Measurements from ENCODE around the gene TTC7B. TPM values are rescaled to one million over a fixed set of nuclear protein-coding genes. Genes with fewer than 3 reads are reported as not detected.
A peak's percentile ranks its signal among the peaks of the same experiment; 100 is the strongest.

Gene TTC7B
- total RNA-seq, 4 donors from 2014 or later = 0.18 to 53.6 (median 11.2) TPM

DNA sequence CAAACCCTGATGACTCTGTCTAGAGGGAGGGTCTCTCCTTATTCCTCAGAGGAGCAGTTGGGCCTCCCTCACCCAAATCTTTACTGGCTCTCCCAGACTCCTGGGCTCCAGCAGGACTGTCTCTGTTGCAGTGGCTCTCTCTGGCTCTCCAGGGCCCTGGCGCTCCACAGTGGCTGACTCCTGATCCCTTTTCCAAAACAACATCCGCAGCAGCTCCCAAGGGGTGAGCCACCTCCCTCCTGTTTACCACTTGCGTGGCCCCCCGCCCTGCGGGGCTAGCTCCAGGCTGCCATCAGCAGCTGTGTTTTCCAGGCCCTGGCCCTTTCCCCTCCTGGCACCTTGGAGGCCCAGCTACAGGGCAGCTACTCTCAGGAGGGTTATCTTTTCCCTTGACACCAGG lies 295.9 kb downstream of the TTC7B start:
- H3K4me1 ChIP-seq = peaks cover 0 to 62% (median 4%) of the 10 kb centered on the region in 4 donors
- H3K27me3 ChIP-seq = no peaks in the 10 kb centered on the region
- no peaks in the 10 kb centered on the region for H3K9me3 ChIP-seq
- H3K36me3 ChIP-seq = no peaks in the 10 kb centered on the region
- H3K4me3 ChIP-seq = no peak overlapping the region
- H3K27ac ChIP-seq = no peak overlapping the region
- peak in 1 of 3 donors; percentile 44 for DNase-seq
- TF ChIP-seq, protein P1, sequence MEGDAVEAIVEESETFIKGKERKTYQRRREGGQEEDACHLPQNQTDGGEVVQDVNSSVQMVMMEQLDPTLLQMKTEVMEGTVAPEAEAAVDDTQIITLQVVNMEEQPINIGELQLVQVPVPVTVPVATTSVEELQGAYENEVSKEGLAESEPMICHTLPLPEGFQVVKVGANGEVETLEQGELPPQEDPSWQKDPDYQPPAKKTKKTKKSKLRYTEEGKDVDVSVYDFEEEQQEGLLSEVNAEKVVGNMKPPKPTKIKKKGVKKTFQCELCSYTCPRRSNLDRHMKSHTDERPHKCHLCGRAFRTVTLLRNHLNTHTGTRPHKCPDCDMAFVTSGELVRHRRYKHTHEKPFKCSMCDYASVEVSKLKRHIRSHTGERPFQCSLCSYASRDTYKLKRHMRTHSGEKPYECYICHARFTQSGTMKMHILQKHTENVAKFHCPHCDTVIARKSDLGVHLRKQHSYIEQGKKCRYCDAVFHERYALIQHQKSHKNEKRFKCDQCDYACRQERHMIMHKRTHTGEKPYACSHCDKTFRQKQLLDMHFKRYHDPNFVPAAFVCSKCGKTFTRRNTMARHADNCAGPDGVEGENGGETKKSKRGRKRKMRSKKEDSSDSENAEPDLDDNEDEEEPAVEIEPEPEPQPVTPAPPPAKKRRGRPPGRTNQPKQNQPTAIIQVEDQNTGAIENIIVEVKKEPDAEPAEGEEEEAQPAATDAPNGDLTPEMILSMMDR (IDR thresholded peaks at IDR 0.05) = no peak
- no peak for TF ChIP-seq POLR2A (IDR thresholded peaks at IDR 0.05)

DNA sequence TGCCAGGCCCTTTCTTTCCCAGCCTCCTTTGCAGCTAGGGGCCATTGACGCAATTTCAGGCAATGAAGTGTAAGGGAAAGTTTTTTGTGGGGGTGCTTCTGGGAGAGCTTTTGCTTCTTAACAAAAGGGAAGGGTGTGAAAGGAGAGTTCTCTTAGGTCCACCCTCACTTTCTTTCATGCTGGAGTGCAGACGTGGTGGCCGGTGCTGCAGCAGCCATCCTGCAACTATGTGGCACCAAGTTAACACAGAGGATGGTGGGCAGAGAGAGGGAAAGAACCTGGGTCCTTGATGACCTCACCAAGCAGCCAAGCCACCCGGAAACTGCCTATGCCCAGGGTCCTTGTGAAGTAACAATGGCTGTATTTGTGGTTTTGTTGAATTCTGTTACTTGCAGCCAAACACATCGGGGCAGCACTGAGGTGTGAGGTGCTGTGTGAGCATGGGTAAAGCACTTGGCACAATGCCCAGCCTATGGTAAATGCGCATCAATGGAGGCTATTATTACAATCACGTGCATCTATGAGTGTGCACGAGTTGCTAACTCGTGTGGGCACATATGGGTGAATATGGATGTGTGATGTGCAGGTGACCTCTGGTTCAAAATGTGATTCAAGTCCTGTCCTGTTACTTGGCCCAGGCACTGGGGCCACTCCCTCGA lies 296.8 kb downstream of the TTC7B start:
- Histone ChIP-seq H3K4me1 (peaks cover 0 to 62% (median 4%) of the 10 kb centered on the region in 4 donors), H3K9me3 (no peaks in the 10 kb centered on the region), H3K4me3 (no peak overlapping the region), H3K27ac (no peak overlapping the region), H3K36me3 (no peaks in the 10 kb centered on the region), H3K27me3 (no peaks in the 10 kb centered on the region)
- peak in 1 of 3 donors; percentile 19 for DNase-seq
- TF ChIP-seq POLR2A (IDR thresholded peaks at IDR 0.05) = no peak
- TF ChIP-seq, protein P1 (IDR thresholded peaks at IDR 0.05) = no peak

DNA sequence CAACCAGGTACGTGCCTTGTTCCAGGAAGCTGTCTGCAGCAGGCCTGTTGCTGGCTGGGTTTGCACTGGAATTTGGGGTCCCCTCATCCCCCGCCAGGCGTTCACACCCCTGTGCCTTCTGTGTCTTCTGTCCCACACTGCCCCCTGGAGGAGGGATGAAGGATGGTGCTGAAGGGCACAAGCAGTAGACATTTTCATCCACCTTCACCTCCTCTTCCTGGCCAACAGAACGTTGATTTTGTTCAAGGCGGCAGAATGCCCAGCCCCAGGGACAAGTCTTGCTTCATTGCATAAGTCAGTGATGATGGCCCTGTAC lies 297.3 kb downstream of the TTC7B start:
- Histone ChIP-seq H3K27ac (peak overlapping the region in 2 of 4 donors; percentile 26 to 59), H3K4me3 (no peak overlapping the region), H3K36me3 (no peaks in the 10 kb centered on the region), H3K4me1 (peaks cover 0 to 63% (median 4%) of the 10 kb centered on the region in 4 donors), H3K9me3 (no peaks in the 10 kb centered on the region), H3K27me3 (no peaks in the 10 kb centered on the region)
- TF ChIP-seq, protein P1 (IDR thresholded peaks at IDR 0.05) = peak in 5 of 6 experiments; percentile 7 to 64 (median 57)
- TF ChIP-seq POLR2A (IDR thresholded peaks at IDR 0.05) = no peak
- peak in 2 of 3 donors; percentile 53 to 71 for DNase-seq

DNA sequence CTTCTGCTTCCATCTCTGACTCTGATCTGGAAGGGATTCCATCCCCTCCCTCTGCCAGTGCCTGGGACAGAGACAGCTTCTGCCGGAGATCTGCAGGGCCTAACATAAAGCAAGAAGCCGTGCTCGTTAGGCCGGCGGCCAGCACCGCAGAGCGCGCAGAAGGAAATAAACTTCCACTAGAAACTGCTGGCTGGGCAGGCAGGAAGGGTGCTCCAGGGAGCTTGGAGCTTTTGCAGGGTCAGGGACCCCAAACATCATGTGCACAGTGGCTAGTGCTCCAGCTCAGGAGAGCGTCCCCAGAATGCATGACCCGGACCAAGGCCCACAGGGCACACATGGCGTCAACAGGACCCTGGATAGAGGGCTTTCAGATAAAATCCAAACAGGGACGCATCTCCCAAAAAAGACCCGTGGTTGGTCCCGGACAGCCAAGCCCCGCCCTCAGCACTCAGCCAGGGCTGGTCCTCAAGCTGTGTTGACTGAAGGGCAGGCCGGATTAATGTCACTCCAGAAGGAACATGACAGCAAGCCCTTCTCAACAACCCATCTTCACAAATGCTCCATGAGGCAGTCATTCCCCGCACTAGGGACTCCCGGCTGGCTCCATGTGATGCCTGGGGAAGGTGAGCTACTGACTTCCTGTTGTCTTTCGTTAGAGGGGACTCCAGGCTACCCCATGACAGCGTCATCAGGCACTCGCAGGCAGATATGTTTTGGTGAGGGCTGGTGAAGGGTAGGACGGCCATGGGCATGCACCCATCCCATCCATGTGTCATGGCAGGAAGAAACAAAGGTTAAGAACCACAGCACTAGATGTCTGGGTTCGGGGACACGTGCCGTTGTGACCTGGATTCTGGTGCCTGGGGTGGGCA lies 297.9 kb downstream of the TTC7B start:
- TF ChIP-seq, protein P1 (IDR thresholded peaks at IDR 0.05) = no peak
- no peak for TF ChIP-seq POLR2A (IDR thresholded peaks at IDR 0.05)
- H3K27ac ChIP-seq = peak overlapping the region in 3 of 4 donors; percentile 10 to 59 (median 26)
- DNase-seq = peak in 1 of 3 donors; percentile 57
- no peaks in the 10 kb centered on the region for H3K36me3 ChIP-seq
- no peaks in the 10 kb centered on the region for H3K9me3 ChIP-seq
- H3K4me3 ChIP-seq = no peak overlapping the region
- H3K4me1 ChIP-seq = peaks cover 0 to 69% (median 6%) of the 10 kb centered on the region in 4 donors
- H3K27me3 ChIP-seq = no peaks in the 10 kb centered on the region

DNA sequence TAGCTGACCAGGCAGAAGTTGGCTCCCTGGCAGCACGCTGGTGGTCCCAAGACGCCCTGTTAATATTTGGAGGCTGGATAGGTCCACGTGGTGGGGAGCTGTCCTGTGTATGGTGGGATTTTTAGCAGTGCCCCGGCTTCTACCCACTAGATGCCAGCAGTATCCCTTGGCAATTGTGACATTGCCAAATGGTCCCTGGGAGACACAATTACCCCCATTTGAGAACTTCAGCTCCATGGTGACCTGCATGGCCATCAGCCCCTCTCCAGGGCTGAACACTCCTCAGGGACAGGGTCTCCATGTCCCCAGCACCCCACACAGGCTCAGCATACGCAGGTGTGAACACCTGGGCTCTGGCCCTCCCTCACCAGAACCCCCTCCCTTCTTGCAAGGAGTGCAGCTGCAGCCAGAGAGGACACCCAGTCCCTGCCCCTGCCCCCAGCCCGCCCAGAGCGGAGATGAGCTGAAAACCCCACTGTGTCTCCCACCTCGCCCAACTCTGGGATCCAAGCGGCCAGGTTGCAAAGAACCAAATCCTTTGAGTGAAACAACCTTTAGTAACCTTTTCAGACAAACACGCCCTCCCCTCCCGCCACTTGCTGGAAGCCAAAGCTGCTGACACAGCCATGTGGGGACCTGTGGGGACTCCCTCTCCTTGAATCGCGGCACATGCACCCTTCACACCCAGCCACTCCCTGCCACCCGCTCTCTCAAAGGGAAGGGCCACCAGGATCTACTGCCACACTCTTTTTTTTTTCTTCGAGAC lies 299.0 kb downstream of the TTC7B start:
- no peak for TF ChIP-seq POLR2A (IDR thresholded peaks at IDR 0.05)
- TF ChIP-seq, protein P1 (IDR thresholded peaks at IDR 0.05) = no peak
- H3K36me3 ChIP-seq = no peaks in the 10 kb centered on the region
- H3K27me3 ChIP-seq = no peaks in the 10 kb centered on the region
- H3K9me3 ChIP-seq = no peaks in the 10 kb centered on the region
- no peak overlapping the region for H3K4me3 ChIP-seq
- DNase-seq = peak in 2 of 3 donors; percentile 70 to 81
- H3K4me1 ChIP-seq = peaks cover 0 to 68% (median 13%) of the 10 kb centered on the region in 4 donors
- peak overlapping the region in 3 of 4 donors; percentile 10 to 59 (median 26) for H3K27ac ChIP-seq

All from Peyer's patch (tissue), 4 donors.